Loucy (cell line): Measurements from ENCODE around the gene PHKG1.
"Not testable (repeated sequence)": the region's sequence is repeated elsewhere in the genome, so short reads cannot be mapped to it uniquely, and the experiment has no call there.

Experiments
- H2AFZ ChIP-seq: fragments of 200-600 bp; sonication (generic); 2 replicates; pipeline ENCODE4 v1.6.0; 2016; ENCODE audit warnings: antibody characterized with exemption, mild to moderate bottlenecking, low read length, moderate library complexity
- H3F3A ChIP-seq: fragments of 200-600 bp; 2 replicates; pipeline ENCODE4 v1.6.0; 2016; ENCODE audit warnings: antibody characterized with exemption, low read depth, mild to moderate bottlenecking
- H3K27me3 ChIP-seq: fragments of 200-600 bp; sonication (generic); 2 replicates; pipeline ENCODE4 v1.6.1; 2014; ENCODE audit warnings: low read length, mild to moderate bottlenecking; ENCODE audit not compliant: insufficient read depth, poor library complexity, severe bottlenecking
- H3K36me3 ChIP-seq: fragments of 200-600 bp; sonication (generic); 2 replicates; pipeline ENCODE4 v1.6.1; 2016; ENCODE audit warnings: low read length; ENCODE audit not compliant: insufficient read depth
- H3K4me1 ChIP-seq: fragments of 200-600 bp; sonication (generic); 2 replicates; pipeline ENCODE4 v1.5.1; 2014; ENCODE audit warnings: low read length, mild to moderate bottlenecking; ENCODE audit not compliant: insufficient read depth, poor library complexity, severe bottlenecking
- H3K4me2 ChIP-seq: fragments of 200-600 bp; sonication (generic); 2 replicates; pipeline ENCODE4 v1.6.0; 2014; ENCODE audit warnings: antibody characterized with exemption, low read length, low read depth, mild to moderate bottlenecking; ENCODE audit not compliant: poor library complexity, severe bottlenecking
- H3K4me3 ChIP-seq: fragments of 200-600 bp; sonication (generic); 2 replicates; pipeline ENCODE4 v1.5.1; 2014; ENCODE audit warnings: low read length, mild to moderate bottlenecking, mixed read lengths; ENCODE audit not compliant: poor library complexity, severe bottlenecking
- H3K79me2 ChIP-seq: fragments of 200-600 bp; sonication (generic); 2 replicates; pipeline ENCODE4 v1.6.1; 2014; ENCODE audit warnings: low read length; ENCODE audit not compliant: insufficient read depth
- H3K9ac ChIP-seq: fragments of 200-600 bp; sonication (generic); 2 replicates; pipeline ENCODE4 v1.6.0; 2014; ENCODE audit warnings: mild to moderate bottlenecking, low read depth, low read length, moderate library complexity; ENCODE audit not compliant: poor library complexity, severe bottlenecking
- H3K9me2 ChIP-seq: fragments of 200-600 bp; sonication (generic); replicated peaks from 2 replicates; pipeline ENCODE4 v1.6.1; 2016; ENCODE audit warnings: low read depth, low read length, mixed read lengths
- H3K9me3 ChIP-seq: fragments of 200-600 bp; sonication (generic); 2 replicates; pipeline ENCODE4 v1.6.1; 2014; ENCODE audit warnings: mild to moderate bottlenecking, antibody characterized with exemption, low read length, low read depth; ENCODE audit not compliant: insufficient read depth
- H4K20me1 ChIP-seq: fragments of 200-600 bp; sonication (generic); 2 replicates; pipeline ENCODE4 v1.6.0; 2014; ENCODE audit warnings: antibody characterized with exemption, low read length, mild to moderate bottlenecking; ENCODE audit not compliant: insufficient read depth, poor library complexity, severe bottlenecking
- CTCF ChIP-seq: fragments of 200-600 bp; sonication (generic); conservative IDR thresholded peaks from 2 replicates; pipeline ENCODE4 v1.5.1; 2014; ENCODE audit warnings: mild to moderate bottlenecking, antibody characterized with exemption, low read length
- EZH2phosphoT487 ChIP-seq: fragments of 200-600 bp; IDR thresholded peaks from 2 replicates; pipeline ENCODE4 v1.6.1; 2018; ENCODE audit warnings: antibody characterized with exemption, mild to moderate bottlenecking, moderate library complexity, borderline replicate concordance

Gene PHKG1

GRCh38 chr7:56040730-56041129 lies 52.0 kb downstream of the PHKG1 start:
- TF ChIP-seq EZH2phosphoT487 (no peak), CTCF (no peak)
- Histone ChIP-seq H3K9me3 (no peaks in the 10 kb centered on the region), H4K20me1 (no peaks in the 10 kb centered on the region), H3K36me3 (no peaks in the 10 kb centered on the region), H3F3A (no peaks in the 10 kb centered on the region), H3K9me2 (no peaks in the 10 kb centered on the region), H3K9ac (no peak overlapping the region), H3K79me2 (no peaks in the 10 kb centered on the region), H3K27me3 (no peaks in the 10 kb centered on the region), H3K4me2 (no peak overlapping the region), H3K4me1 (no peaks in the 10 kb centered on the region), H2AFZ (no peak overlapping the region), H3K4me3 (no peak overlapping the region)

DNA sequence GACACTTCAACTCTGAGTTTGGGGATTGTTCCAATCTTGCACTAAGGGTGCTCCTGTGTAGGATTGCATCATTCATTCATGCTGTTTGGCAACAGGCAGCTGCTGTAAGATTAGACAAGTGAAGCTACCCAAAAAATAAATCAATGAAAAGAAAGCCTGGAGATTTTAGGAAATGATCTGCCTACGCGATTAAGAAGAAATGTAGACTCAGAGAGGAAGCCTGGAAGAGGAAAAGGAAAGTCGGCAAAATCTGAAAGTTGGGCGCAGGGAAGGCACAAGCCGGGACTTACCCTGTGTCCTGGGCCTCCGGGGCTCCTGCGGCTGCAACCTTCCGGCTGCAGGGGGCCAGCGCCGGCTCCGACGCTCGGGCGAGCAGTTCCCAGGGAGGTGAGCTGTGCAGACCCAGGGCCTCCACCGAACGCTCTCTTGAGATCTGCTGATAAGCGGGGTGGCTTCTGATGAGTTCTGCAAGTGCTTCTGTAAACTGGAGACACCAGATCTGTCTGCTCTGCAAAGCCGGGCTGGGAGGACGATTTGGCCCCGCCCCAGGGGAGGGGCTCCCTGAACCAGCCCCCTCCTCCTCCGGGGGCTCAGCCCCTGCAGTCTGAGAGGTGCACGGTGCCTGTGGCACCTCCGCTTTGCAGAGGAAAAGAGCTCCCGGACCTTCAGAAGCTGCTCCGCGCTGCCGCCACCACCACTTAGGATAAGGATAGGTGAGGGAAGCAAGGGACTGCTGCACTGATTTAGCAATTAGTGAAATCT lies 58.9 kb downstream of the PHKG1 start:
- H3K4me2 ChIP-seq = peak overlapping the region; percentile 78
- H3K9me2 ChIP-seq = no peaks in the 10 kb centered on the region
- 0 out of 2 replicates have a peak, but pooled peaks cover 6% of the 10 kb centered on the region for H3K79me2 ChIP-seq
- peaks cover 11% of the 10 kb centered on the region for H3K4me1 ChIP-seq
- no peaks in the 10 kb centered on the region for H3K36me3 ChIP-seq
- H4K20me1 ChIP-seq = no peaks in the 10 kb centered on the region
- H3K9ac ChIP-seq = peak overlapping the region; percentile 74
- no peaks in the 10 kb centered on the region for H3K9me3 ChIP-seq
- peak overlapping the region; percentile 83 for H2AFZ ChIP-seq
- no peaks in the 10 kb centered on the region for H3K27me3 ChIP-seq
- peak overlapping the region; percentile 89 for H3K4me3 ChIP-seq
- TF ChIP-seq EZH2phosphoT487 = no peak
- peak; percentile 34 for TF ChIP-seq CTCF
- H3F3A ChIP-seq = no peaks in the 10 kb centered on the region; the same call in 1 of the 2 replicates

DNA sequence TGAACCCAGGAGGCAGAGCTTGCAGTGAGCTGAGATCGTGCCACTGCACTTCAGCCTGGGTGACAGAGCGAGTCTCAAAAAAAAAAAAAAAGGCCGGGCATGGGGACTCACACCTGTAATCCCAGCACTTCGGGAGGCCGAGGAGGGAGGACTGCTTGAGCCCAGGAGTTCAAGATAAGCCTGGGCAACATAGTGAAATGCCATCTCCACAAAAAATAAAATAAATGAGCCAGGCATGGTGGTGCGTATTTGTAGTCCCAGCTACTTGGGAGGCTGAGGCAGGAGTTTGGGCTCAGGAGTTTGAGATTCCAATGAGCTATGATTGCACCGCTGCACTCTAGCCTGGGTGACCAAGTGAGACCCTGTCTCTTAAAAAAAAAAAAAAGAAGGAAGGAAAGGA lies 60.2 kb downstream of the PHKG1 start:
- peaks cover 11% of the 10 kb centered on the region for H3K4me1 ChIP-seq
- H3K79me2 ChIP-seq, H3F3A ChIP-seq, H4K20me1 ChIP-seq, H2AFZ ChIP-seq, H3K9me2 ChIP-seq, H3K9me3 ChIP-seq, H3K36me3 ChIP-seq, H3K27me3 ChIP-seq: not testable (repeated sequence)
- peak overlapping the region; percentile 89 for H3K4me3 ChIP-seq
- peak overlapping the region; percentile 78 for H3K4me2 ChIP-seq
- peak overlapping the region; percentile 39 for H3K9ac ChIP-seq

DNA sequence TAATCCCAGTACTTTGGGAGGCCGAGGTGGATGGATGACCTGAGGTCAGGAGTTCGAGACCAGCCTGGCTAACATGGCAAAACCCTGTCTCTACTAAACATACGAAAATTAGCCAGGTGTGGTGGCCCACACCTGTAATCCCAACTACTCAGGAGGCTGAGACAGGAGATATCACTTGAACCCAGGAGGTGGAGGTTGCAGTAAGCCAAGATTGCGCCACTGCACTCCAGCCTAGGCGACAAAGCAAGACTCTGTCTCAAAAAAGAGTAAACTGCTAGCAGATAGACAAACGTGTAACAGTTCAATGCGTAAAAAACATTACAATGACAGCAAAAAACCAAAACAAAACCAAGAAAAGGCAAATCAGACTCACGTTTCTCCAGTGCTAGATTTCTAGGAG lies 61.2 kb downstream of the PHKG1 start:
- peak overlapping the region; percentile 78 for H3K4me2 ChIP-seq
- not testable (repeated sequence) for H3K27me3 ChIP-seq, H3K9me3 ChIP-seq, H3F3A ChIP-seq, H3K9ac ChIP-seq, H3K36me3 ChIP-seq, H3K9me2 ChIP-seq, H2AFZ ChIP-seq, H4K20me1 ChIP-seq, H3K79me2 ChIP-seq
- peak overlapping the region; percentile 31 for H3K4me3 ChIP-seq
- peaks cover 11% of the 10 kb centered on the region for H3K4me1 ChIP-seq
